H9 (cell line): Measurements from ENCODE around the gene GSTT2. TPM values are rescaled to one million over a fixed set of nuclear protein-coding genes. Genes with fewer than 3 reads are reported as not detected.
A peak's percentile ranks its signal among the peaks of the same experiment; 100 is the strongest.

ENCODE experiments used
- DNase-seq: peaks from one replicate; pipeline ENCODE4 v3.0.0-alpha.2; 2017
- H2AFZ ChIP-seq: one replicate; pipeline ENCODE4 v1.6.1; 2013; ENCODE audit warnings: mild to moderate bottlenecking, low read length, control low read depth, moderate library complexity
- H2AK5ac ChIP-seq: 2 replicates; pipeline ENCODE4 v1.6.1; 2013; ENCODE audit warnings: low read length, control low read depth, mixed read lengths; ENCODE audit not compliant: insufficient read length
- H2BK120ac ChIP-seq: one replicate; pipeline ENCODE4 v1.6.1; 2013; ENCODE audit warnings: low read depth, mild to moderate bottlenecking, low read length, control low read depth, inconsistent platforms; ENCODE audit not compliant: poor library complexity, severe bottlenecking
- H2BK12ac ChIP-seq: 2 replicates; pipeline ENCODE4 v1.6.1; 2013; ENCODE audit warnings: low read length, control low read depth, mixed read lengths, low read depth; ENCODE audit not compliant: insufficient read length
- H2BK15ac ChIP-seq: 2 replicates; pipeline ENCODE4 v1.6.1; 2013; ENCODE audit warnings: low read depth, low read length, control low read depth
- H2BK20ac ChIP-seq: one replicate; pipeline ENCODE4 v1.6.1; 2013; ENCODE audit warnings: low read depth, mild to moderate bottlenecking, low read length, control low read depth, inconsistent platforms; ENCODE audit not compliant: poor library complexity, severe bottlenecking
- H2BK5ac ChIP-seq: 2 replicates; pipeline ENCODE4 v1.6.1; 2013; ENCODE audit warnings: low read length, control low read depth, mixed read lengths; ENCODE audit not compliant: insufficient read length
- H3K14ac ChIP-seq: 2 replicates; pipeline ENCODE4 v1.6.1; 2013; ENCODE audit warnings: low read length, control low read depth; ENCODE audit not compliant: insufficient read depth
- H3K18ac ChIP-seq: 2 replicates; pipeline ENCODE4 v1.6.1; 2013; ENCODE audit warnings: low read depth, mild to moderate bottlenecking, mixed read lengths, low read length, control low read depth; ENCODE audit not compliant: insufficient read length
- H3K23ac ChIP-seq: 2 replicates; pipeline ENCODE4 v1.6.1; 2013; ENCODE audit warnings: low read length, control low read depth, mixed read lengths, low read depth; ENCODE audit not compliant: insufficient read length
- H3K23me2 ChIP-seq: 2 replicates; pipeline ENCODE4 v1.6.1; 2013; ENCODE audit warnings: low read depth, mild to moderate bottlenecking, mixed read lengths, low read length, control low read depth; ENCODE audit not compliant: insufficient read length, poor library complexity, severe bottlenecking
- H3K27ac ChIP-seq: 2 replicates; pipeline ENCODE4 v1.5.1; 2013; ENCODE audit warnings: low read length, control low read depth, mixed read lengths, low read depth; ENCODE audit not compliant: insufficient read length
- H3K27me3 ChIP-seq: 2 replicates; pipeline ENCODE4 v1.6.1; 2013; ENCODE audit warnings: low read length, control low read depth, inconsistent platforms; ENCODE audit not compliant: insufficient read depth
- H3K4ac ChIP-seq: 2 replicates; pipeline ENCODE4 v1.6.1; 2013; ENCODE audit warnings: low read depth, mild to moderate bottlenecking, control low read depth, inconsistent platforms, low read length, moderate library complexity
- H3K4me1 ChIP-seq: 2 replicates; pipeline ENCODE4 v1.6.1; 2013; ENCODE audit warnings: low read length, control low read depth, inconsistent platforms; ENCODE audit not compliant: insufficient read depth
- H3K4me2 ChIP-seq: 2 replicates; pipeline ENCODE4 v1.6.1; 2013; ENCODE audit warnings: low read length, control low read depth, mixed read lengths; ENCODE audit not compliant: insufficient read length, insufficient read depth
- H3K56ac ChIP-seq: 2 replicates; pipeline ENCODE4 v1.6.1; 2013; ENCODE audit warnings: low read depth, mild to moderate bottlenecking, mixed read lengths, low read length, control low read depth; ENCODE audit not compliant: insufficient read length
- H3K79me1 ChIP-seq: 2 replicates; pipeline ENCODE4 v1.6.1; 2013; ENCODE audit warnings: low read depth, mild to moderate bottlenecking, moderate library complexity, low read length, control low read depth, inconsistent platforms; ENCODE audit not compliant: insufficient read depth, poor library complexity, severe bottlenecking
- H3K79me2 ChIP-seq: 2 replicates; pipeline ENCODE4 v1.6.1; 2013; ENCODE audit warnings: low read length, control low read depth, inconsistent platforms; ENCODE audit not compliant: insufficient read depth
- H3K9ac ChIP-seq: 2 replicates; pipeline ENCODE4 v1.6.1; 2013; ENCODE audit warnings: low read length, control low read depth, mixed read lengths; ENCODE audit not compliant: insufficient read length; ENCODE audit errors: extremely low read depth
- H3K9me3 ChIP-seq: one replicate; pipeline ENCODE4 v1.6.1; 2013; ENCODE audit warnings: low read depth, low read length, inconsistent platforms; ENCODE audit not compliant: control insufficient read depth
- H3T11ph ChIP-seq: one replicate; pipeline ENCODE4 v1.6.1; 2013; ENCODE audit warnings: mild to moderate bottlenecking, low read length, control low read depth, inconsistent platforms
- H4K20me1 ChIP-seq: one replicate; pipeline ENCODE4 v1.6.1; 2013; ENCODE audit not compliant: control insufficient read depth, insufficient read length, insufficient read depth
- H4K5ac ChIP-seq: 2 replicates; pipeline ENCODE4 v1.6.1; 2013; ENCODE audit warnings: low read depth, mild to moderate bottlenecking, mixed read lengths, low read length, control low read depth; ENCODE audit not compliant: insufficient read length
- H4K8ac ChIP-seq: replicated peaks from 2 replicates; pipeline ENCODE4 v1.6.1; 2013; ENCODE audit warnings: low read length, control low read depth, mixed read lengths, low read depth; ENCODE audit not compliant: insufficient read length
- H4K91ac ChIP-seq: 2 replicates; pipeline ENCODE4 v1.6.1; 2013; ENCODE audit warnings: low read depth, mild to moderate bottlenecking, moderate library complexity, mixed read lengths, low read length, control low read depth; ENCODE audit not compliant: insufficient read length
- H3K27ac Mint-ChIP-seq, 3 experiments: 2 replicates in 2 of 3; 3 replicates in 1 of 3; pipeline ENCODE4 v1.8.0; 2020 to 2021; ENCODE audit warnings: mixed read lengths in 3 of 3, mild to moderate bottlenecking in 1 of 3, moderate library complexity in 1 of 3
- H3K27me3 Mint-ChIP-seq: 2 replicates; pipeline ENCODE4 v1.8.0; 2021; ENCODE audit warnings: low read depth, mild to moderate bottlenecking, moderate library complexity, mixed read lengths
- H3K36me3 Mint-ChIP-seq, 3 experiments: 2 replicates in 2 of 3; 3 replicates in 1 of 3; pipeline ENCODE4 v1.8.0; 2020 to 2021; ENCODE audit warnings: low read depth in 3 of 3, mixed read lengths in 3 of 3; ENCODE audit not compliant: insufficient read depth in 1 of 3
- H3K4me1 Mint-ChIP-seq, 2 experiments: 2 replicates each; pipeline ENCODE4 v1.8.0; 2020; ENCODE audit warnings: mixed read lengths in 2 of 2
- H3K4me3 Mint-ChIP-seq, 2 experiments: 2 replicates in 1 of 2; 3 replicates in 1 of 2; pipeline ENCODE4 v1.8.0; 2020 to 2021; ENCODE audit warnings: mild to moderate bottlenecking in 2 of 2, mixed read lengths in 2 of 2, moderate library complexity in 1 of 2
- H3K9me3 Mint-ChIP-seq, 2 experiments: 2 replicates in 1 of 2; 3 replicates in 1 of 2; pipeline ENCODE4 v1.8.0; 2020; ENCODE audit warnings: mild to moderate bottlenecking in 2 of 2, mixed read lengths in 2 of 2, moderate library complexity in 1 of 2
- total RNA-seq: library from RNA; stranded (reverse); gene quantifications from 2 replicates; pipeline ENCODE4 v1.2.1, GENCODE V29; 2021
- TF ChIP-seq, protein P1 (sequence below): fragments of 200-600 bp; sonication (generic); conservative IDR thresholded peaks from 3 replicates; pipeline ENCODE4 v1.8.0; 2021; ENCODE audit warnings: antibody characterized with exemption, mild to moderate bottlenecking

GSTT2 gene
- total RNA-seq, 1 experiment from 2014 or later: 0.22 TPM

DNA sequence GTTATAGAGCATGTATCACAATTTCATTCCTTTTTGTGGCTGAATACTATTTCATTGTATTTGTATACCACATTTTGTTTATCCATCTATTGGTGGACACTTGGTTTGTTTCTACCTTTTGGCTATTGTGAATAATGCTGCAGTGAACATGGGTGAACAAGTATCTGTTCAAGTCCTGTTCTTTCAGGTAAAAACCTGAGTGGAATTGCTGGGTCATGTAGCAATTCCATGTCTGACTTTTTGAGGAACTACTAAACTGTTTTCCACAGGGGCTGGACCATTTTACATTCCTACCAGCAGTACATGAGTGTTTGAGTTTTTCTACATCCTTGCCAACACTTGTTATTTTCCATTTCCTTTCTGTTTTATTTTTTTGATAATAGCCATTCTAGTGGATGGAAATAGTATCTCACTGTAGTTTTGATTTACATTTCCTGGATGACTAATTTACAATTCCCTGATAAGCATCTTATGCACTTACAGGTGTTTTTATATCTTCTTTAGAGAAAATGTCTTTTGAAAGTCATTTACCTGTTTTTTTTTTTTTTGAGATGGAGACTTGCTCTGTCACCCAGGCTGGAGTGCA, 43.4 kb downstream of the GSTT2 start:
- H3K27ac ChIP-seq: no peak overlapping the region
- H4K91ac ChIP-seq: no peak overlapping the region
- Mint-ChIP-seq H3K9me3 (peaks cover 0 to 3% of the 10 kb centered on the region in 2 experiments; a peak in 3 of 5 replicates), H3K27ac (peak overlapping the region in 2 of 3 experiments; percentile 19 to 24; a peak in 1 of 7 replicates), H3K27me3 (no peaks in the 10 kb centered on the region), H3K4me3 (no peak overlapping the region), H3K4me1 (peaks cover 3 to 12% of the 10 kb centered on the region in 2 experiments; a peak in 3 of 4 replicates), H3K36me3 (peaks cover 0 to 5% (median 0%) of the 10 kb centered on the region in 3 experiments; a peak in 2 of 7 replicates)
- no peak overlapping the region for H3K9ac ChIP-seq
- no peak overlapping the region for H2BK20ac ChIP-seq
- no peak overlapping the region for H2AFZ ChIP-seq
- H2AK5ac ChIP-seq: no peak overlapping the region
- H3K23ac ChIP-seq: no peak overlapping the region
- H3K4me2 ChIP-seq: no peak overlapping the region
- H3K79me2 ChIP-seq: peaks cover 4% of the 10 kb centered on the region; the same call in 1 of the 2 replicates
- no peaks in the 10 kb centered on the region for H3K79me1 ChIP-seq
- H3K9me3 ChIP-seq: no peaks in the 10 kb centered on the region
- H3K18ac ChIP-seq: no peak overlapping the region
- H4K5ac ChIP-seq: no peak overlapping the region
- no peak overlapping the region for H3T11ph ChIP-seq
- H2BK120ac ChIP-seq: no peak overlapping the region
- no peak overlapping the region for H2BK15ac ChIP-seq
- TF ChIP-seq, protein P1, sequence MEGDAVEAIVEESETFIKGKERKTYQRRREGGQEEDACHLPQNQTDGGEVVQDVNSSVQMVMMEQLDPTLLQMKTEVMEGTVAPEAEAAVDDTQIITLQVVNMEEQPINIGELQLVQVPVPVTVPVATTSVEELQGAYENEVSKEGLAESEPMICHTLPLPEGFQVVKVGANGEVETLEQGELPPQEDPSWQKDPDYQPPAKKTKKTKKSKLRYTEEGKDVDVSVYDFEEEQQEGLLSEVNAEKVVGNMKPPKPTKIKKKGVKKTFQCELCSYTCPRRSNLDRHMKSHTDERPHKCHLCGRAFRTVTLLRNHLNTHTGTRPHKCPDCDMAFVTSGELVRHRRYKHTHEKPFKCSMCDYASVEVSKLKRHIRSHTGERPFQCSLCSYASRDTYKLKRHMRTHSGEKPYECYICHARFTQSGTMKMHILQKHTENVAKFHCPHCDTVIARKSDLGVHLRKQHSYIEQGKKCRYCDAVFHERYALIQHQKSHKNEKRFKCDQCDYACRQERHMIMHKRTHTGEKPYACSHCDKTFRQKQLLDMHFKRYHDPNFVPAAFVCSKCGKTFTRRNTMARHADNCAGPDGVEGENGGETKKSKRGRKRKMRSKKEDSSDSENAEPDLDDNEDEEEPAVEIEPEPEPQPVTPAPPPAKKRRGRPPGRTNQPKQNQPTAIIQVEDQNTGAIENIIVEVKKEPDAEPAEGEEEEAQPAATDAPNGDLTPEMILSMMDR: no peak
- no peaks in the 10 kb centered on the region for H3K4me1 ChIP-seq
- H4K20me1 ChIP-seq: no peaks in the 10 kb centered on the region
- no peaks in the 10 kb centered on the region for H3K27me3 ChIP-seq
- DNase-seq: no peak
- no peak overlapping the region for H4K8ac ChIP-seq
- H3K4ac ChIP-seq: no peak overlapping the region
- H2BK12ac ChIP-seq: no peak overlapping the region
- H3K56ac ChIP-seq: no peak overlapping the region
- no peak overlapping the region for H3K14ac ChIP-seq
- no peaks in the 10 kb centered on the region for H3K23me2 ChIP-seq
- no peak overlapping the region for H2BK5ac ChIP-seq
